DND-41 (cell line): Measurements from ENCODE around the gene DENND11.
"Not testable (repeated sequence)": the region's sequence is repeated elsewhere in the genome, so short reads cannot be mapped to it uniquely, and the experiment has no call there.

Experiments
- ATAC-seq: fragments of 200-7000 bp; cut with Tn5 transposase; 3 replicates; pipeline ENCODE4 v1.9.1; 2021; ENCODE audit warnings: low read depth; ENCODE audit not compliant: insufficient read depth
- DNase-seq: peaks from one replicate; pipeline ENCODE4 v3.0.0-alpha.2; 2020
- H2AFZ ChIP-seq: 2 replicates; pipeline ENCODE4 v1.6.0; 2012; ENCODE audit warnings: low read depth, low read length
- H3K27ac ChIP-seq: 2 replicates; pipeline ENCODE4 v1.5.1; 2012; ENCODE audit warnings: low read length, inconsistent platforms
- H3K27me3 ChIP-seq: fragments of 200-600 bp; sonication (generic); 2 replicates; pipeline ENCODE4 v1.6.0; 2012; ENCODE audit warnings: low read length, mild to moderate bottlenecking, inconsistent platforms; ENCODE audit not compliant: insufficient read depth, poor library complexity
- H3K36me3 ChIP-seq: 2 replicates; pipeline ENCODE4 v1.5.1; 2012; ENCODE audit warnings: low read length, inconsistent platforms; ENCODE audit not compliant: insufficient read depth
- H3K4me1 ChIP-seq: 2 replicates; pipeline ENCODE4 v1.5.1; 2012; ENCODE audit warnings: mild to moderate bottlenecking, low read length; ENCODE audit not compliant: insufficient read depth
- H3K4me2 ChIP-seq: 2 replicates; pipeline ENCODE4 v1.6.0; 2012; ENCODE audit warnings: mild to moderate bottlenecking, moderate library complexity, low read length, inconsistent platforms; ENCODE audit not compliant: insufficient read depth
- H3K4me3 ChIP-seq, 2 experiments: fragments of 200-600 bp in 1 of 2; shearing (Covaris generic) in 1 of 2; 2 replicates each; pipeline ENCODE4 v1.5.1; 2012 to 2016; ENCODE audit warnings: inconsistent platforms in 2 of 2, low read length in 2 of 2, mild to moderate bottlenecking in 2 of 2, low read depth in 1 of 2, moderate library complexity in 1 of 2
- H3K79me2 ChIP-seq: 2 replicates; pipeline ENCODE4 v1.6.0; 2012; ENCODE audit warnings: low read length, inconsistent platforms; ENCODE audit not compliant: insufficient read depth
- H3K9ac ChIP-seq: 2 replicates; pipeline ENCODE4 v1.6.0; 2012; ENCODE audit warnings: low read depth, mild to moderate bottlenecking, inconsistent platforms, low read length, moderate library complexity
- H3K9me3 ChIP-seq: 2 replicates; pipeline ENCODE4 v1.5.1; 2012; ENCODE audit warnings: low read length, moderate library complexity, mild to moderate bottlenecking, inconsistent platforms; ENCODE audit not compliant: insufficient read depth, severe bottlenecking
- H4K20me1 ChIP-seq: 2 replicates; pipeline ENCODE4 v1.6.0; 2012; ENCODE audit warnings: low read length; ENCODE audit not compliant: insufficient read depth
- CTCF ChIP-seq: IDR thresholded peaks from 2 replicates; pipeline ENCODE4 v1.5.1; 2012; ENCODE audit warnings: borderline replicate concordance, low read length, moderate library complexity, mild to moderate bottlenecking; ENCODE audit not compliant: poor library complexity, severe bottlenecking; ENCODE audit errors: extremely low read depth
- EZH2 ChIP-seq: IDR thresholded peaks from 3 replicates; pipeline ENCODE4 v1.6.1; 2012; ENCODE audit warnings: borderline replicate concordance, low read depth, mild to moderate bottlenecking, moderate library complexity, low read length, inconsistent platforms; ENCODE audit not compliant: severe bottlenecking

The DENND11 gene

GRCh38 chr7:141691540-141691939 is 10.4 kb downstream of the DENND11 start:
- peaks cover 17% of the 10 kb centered on the region; the same call in 1 of the 2 replicates for H3K79me2 ChIP-seq
- H3K9ac ChIP-seq: no peak overlapping the region
- no peaks in the 10 kb centered on the region for H3K9me3 ChIP-seq
- peaks cover 33% of the 10 kb centered on the region for H4K20me1 ChIP-seq
- DNase-seq (no peak), ATAC-seq (no peak)
- H3K27ac ChIP-seq: no peak overlapping the region
- no peak overlapping the region for H2AFZ ChIP-seq
- TF ChIP-seq CTCF: no peak
- TF ChIP-seq EZH2: no peak
- H3K4me1 ChIP-seq: no peaks in the 10 kb centered on the region
- no peaks in the 10 kb centered on the region for H3K27me3 ChIP-seq
- H3K4me2 ChIP-seq: no peak overlapping the region
- H3K36me3 ChIP-seq: no peaks in the 10 kb centered on the region
- no peak overlapping the region for H3K4me3 ChIP-seq

- not testable (repeated sequence) for ATAC-seq, H2AFZ ChIP-seq, H3K9me3 ChIP-seq, H3K4me2 ChIP-seq, H3K4me1 ChIP-seq, H3K9ac ChIP-seq, H3K79me2 ChIP-seq, H3K4me3 ChIP-seq, DNase-seq, H3K27ac ChIP-seq, H3K27me3 ChIP-seq
- Histone ChIP-seq H4K20me1 (peaks cover 18% of the 10 kb centered on the region), H3K36me3 (peaks cover 12% of the 10 kb centered on the region)
Observed at GRCh38 chr7:141689072-141689825, 12.7 kb downstream of the DENND11 start.

GRCh38 chr7:141688043-141688442 is 13.9 kb downstream of the DENND11 start:
- Histone ChIP-seq H3K4me3 (no peak overlapping the region), H3K79me2 (peaks cover 2% of the 10 kb centered on the region; the same call in 1 of the 2 replicates), H2AFZ (no peak overlapping the region), H3K4me1 (no peaks in the 10 kb centered on the region), H3K4me2 (no peak overlapping the region), H3K27me3 (no peaks in the 10 kb centered on the region), H3K9ac (no peak overlapping the region), H3K27ac (no peak overlapping the region), H3K36me3 (peaks cover 12% of the 10 kb centered on the region), H3K9me3 (no peaks in the 10 kb centered on the region), H4K20me1 (peaks cover 12% of the 10 kb centered on the region)
- ATAC-seq: no peak
- TF ChIP-seq CTCF (no peak), EZH2 (no peak)
- no peak for DNase-seq

- Histone ChIP-seq H4K20me1 (peaks cover 12% of the 10 kb centered on the region), H3K4me2 (no peak overlapping the region), H3K4me3 (no peak overlapping the region), H3K9ac (no peak overlapping the region), H3K36me3 (peaks cover 22% of the 10 kb centered on the region), H3K27me3 (no peaks in the 10 kb centered on the region), H3K27ac (no peak overlapping the region), H3K9me3 (no peaks in the 10 kb centered on the region), H2AFZ (no peak overlapping the region), H3K79me2 (no peaks in the 10 kb centered on the region; the same call in 1 of the 2 replicates), H3K4me1 (no peaks in the 10 kb centered on the region)
- no peak for TF ChIP-seq EZH2
- TF ChIP-seq CTCF: no peak
- ATAC-seq: no peak
- no peak for DNase-seq
Observed at GRCh38 chr7:141686670-141687069, 15.3 kb downstream of the DENND11 start.
